Neural cell (in vitro differentiated cells): ENCODE measurements around the gene RIGI. TPM values are rescaled to one million over a fixed set of nuclear protein-coding genes. Genes with fewer than 3 reads are reported as not detected.

Experiments
- H2AFZ ChIP-seq: fragments of 200-600, 300-800 bp; sonication (generic), shearing (Covaris generic); 2 replicates; pipeline ENCODE4 v1.6.0; 2014; ENCODE audit warnings: low read depth, mild to moderate bottlenecking, antibody characterized with exemption, low read length, moderate library complexity
- H3F3A ChIP-seq: fragments of 200-600 bp; shearing (Covaris generic); 2 replicates; pipeline ENCODE4 v1.6.1; 2016; ENCODE audit warnings: mild to moderate bottlenecking, moderate library complexity, mixed read lengths, antibody characterized with exemption, low read length; ENCODE audit not compliant: insufficient read depth, poor library complexity, severe bottlenecking
- H3K27ac ChIP-seq: fragments of 200-600, 300-800 bp; sonication (generic), shearing (Covaris generic); 2 replicates; pipeline ENCODE4 v1.5.1; 2014; ENCODE audit warnings: mild to moderate bottlenecking, low read length, moderate library complexity
- H3K27me3 ChIP-seq: fragments of 300-800, 200-600 bp; sonication (generic), shearing (Covaris generic); 2 replicates; pipeline ENCODE4 v1.6.0; 2014; ENCODE audit warnings: mild to moderate bottlenecking, low read depth, low read length, moderate library complexity; ENCODE audit not compliant: insufficient read depth
- H3K36me3 ChIP-seq: fragments of 300-800, 200-600 bp; sonication (generic), shearing (Covaris generic); 2 replicates; pipeline ENCODE4 v1.5.1; 2014; ENCODE audit warnings: mild to moderate bottlenecking, antibody characterized with exemption, low read length, moderate library complexity; ENCODE audit not compliant: insufficient read depth
- H3K4me2 ChIP-seq: fragments of 300-800, 200-600 bp; sonication (generic), shearing (Covaris generic); 2 replicates; pipeline ENCODE4 v1.6.0; 2014; ENCODE audit warnings: mild to moderate bottlenecking, low read length
- H3K4me3 ChIP-seq: fragments of 300-800, 200-600 bp; sonication (generic), shearing (Covaris generic); 2 replicates; pipeline ENCODE4 v1.5.1; 2014; ENCODE audit warnings: mild to moderate bottlenecking, low read length, moderate library complexity
- H3K79me2 ChIP-seq: fragments of 200-600 bp; shearing (Covaris generic); replicated peaks from 2 replicates; pipeline ENCODE4 v1.6.0; 2014; ENCODE audit warnings: mild to moderate bottlenecking, low read length, moderate library complexity; ENCODE audit not compliant: insufficient read depth
- H3K9ac ChIP-seq: fragments of 300-800, 200-600 bp; sonication (generic), shearing (Covaris generic); 2 replicates; pipeline ENCODE4 v1.6.1; 2016; ENCODE audit warnings: mild to moderate bottlenecking, low read length, mixed read lengths
- H3K9me2 ChIP-seq: fragments of 200-600 bp; shearing (Covaris generic); 2 replicates; pipeline ENCODE4 v1.6.1; 2016; ENCODE audit warnings: mild to moderate bottlenecking, low read length, mixed read lengths; ENCODE audit not compliant: insufficient read depth
- H3K9me3 ChIP-seq: fragments of 200-600, 300-800 bp; sonication (generic), shearing (Covaris generic); 2 replicates; pipeline ENCODE4 v1.6.1; 2016; ENCODE audit warnings: mild to moderate bottlenecking, mixed run types, low read length, moderate library complexity, mixed read lengths
- H4K20me1 ChIP-seq: fragments of 200-600 bp; shearing (Covaris generic); 2 replicates; pipeline ENCODE4 v1.6.1; 2016; ENCODE audit warnings: mild to moderate bottlenecking, mixed run types; ENCODE audit not compliant: insufficient read depth
- EP300 ChIP-seq: fragments of 450-650 bp; conservative IDR thresholded peaks from 2 replicates; pipeline ENCODE4 v1.6.1; 2014; ENCODE audit warnings: antibody characterized with exemption, mild to moderate bottlenecking, moderate library complexity; ENCODE audit not compliant: poor library complexity, severe bottlenecking
- EZH2 ChIP-seq: fragments of 200-600, 300-800 bp; shearing (Covaris generic), sonication (generic); IDR thresholded peaks from 2 replicates; pipeline ENCODE4 v1.6.1; 2014; ENCODE audit warnings: antibody characterized with exemption, low read length, borderline replicate concordance, mild to moderate bottlenecking; ENCODE audit not compliant: insufficient read depth, poor library complexity, severe bottlenecking
- MXI1 ChIP-seq: fragments of 450-650 bp; conservative IDR thresholded peaks from 2 replicates; pipeline ENCODE4 v1.6.1; 2014; ENCODE audit warnings: antibody characterized with exemption, mild to moderate bottlenecking; ENCODE audit not compliant: poor library complexity, severe bottlenecking
- POLR2AphosphoS5 ChIP-seq: IDR thresholded peaks from 2 replicates; pipeline ENCODE4 v1.6.1; 2012
- RAD21 ChIP-seq: fragments of 450-650 bp; conservative IDR thresholded peaks from 2 replicates; pipeline ENCODE4 v1.6.1; 2014; ENCODE audit warnings: antibody characterized with exemption, mild to moderate bottlenecking, moderate library complexity
- SMC3 ChIP-seq: fragments of 450-650 bp; conservative IDR thresholded peaks from 2 replicates; pipeline ENCODE4 v1.6.1; 2014; ENCODE audit warnings: antibody characterized with exemption, mild to moderate bottlenecking, moderate library complexity; ENCODE audit not compliant: poor library complexity
- TAF1 ChIP-seq: IDR thresholded peaks from 2 replicates; pipeline ENCODE4 v1.6.1; 2012; ENCODE audit warnings: low read depth
- polyA plus RNA-seq: library from polyadenylated mRNA; depleted of rRNA; stranded (reverse); fragments of >200 nt; gene quantifications from 2 replicates; pipeline ENCODE4 v1.2.3, GENCODE V29; 2014
- TF ChIP-seq, protein P1 (sequence below): fragments of 450-650 bp; IDR thresholded peaks from 2 replicates; pipeline ENCODE4 v1.5.1; 2014; ENCODE audit warnings: antibody characterized with exemption, mild to moderate bottlenecking, moderate library complexity; ENCODE audit not compliant: poor library complexity, severe bottlenecking
- TF ChIP-seq, protein P2 (sequence below): IDR thresholded peaks from 2 replicates; pipeline ENCODE4 v1.6.1; 2012; ENCODE audit warnings: borderline replicate concordance

The RIGI gene
- polyA plus RNA-seq, 1 donor from 2014 or later = 2.5 TPM

- Histone ChIP-seq H3K9me3 (no peaks in the 10 kb centered on the region), H2AFZ (peak overlapping the region; percentile 58), H3K4me3 (peak overlapping the region; percentile 85), H3K79me2 (peaks cover 25% of the 10 kb centered on the region), H3K36me3 (no peaks in the 10 kb centered on the region), H4K20me1 (no peaks in the 10 kb centered on the region), H3K4me2 (peak overlapping the region; percentile 86), H3K27me3 (no peaks in the 10 kb centered on the region), H3F3A (peaks cover 5% of the 10 kb centered on the region), H3K9me2 (no peaks in the 10 kb centered on the region), H3K27ac (peak overlapping the region; percentile 90), H3K9ac (peak overlapping the region; percentile 76)
- no peak for TF ChIP-seq EP300
- peak; percentile 86 for TF ChIP-seq SMC3
- TF ChIP-seq EZH2 = no peak
- TF ChIP-seq, protein P1, sequence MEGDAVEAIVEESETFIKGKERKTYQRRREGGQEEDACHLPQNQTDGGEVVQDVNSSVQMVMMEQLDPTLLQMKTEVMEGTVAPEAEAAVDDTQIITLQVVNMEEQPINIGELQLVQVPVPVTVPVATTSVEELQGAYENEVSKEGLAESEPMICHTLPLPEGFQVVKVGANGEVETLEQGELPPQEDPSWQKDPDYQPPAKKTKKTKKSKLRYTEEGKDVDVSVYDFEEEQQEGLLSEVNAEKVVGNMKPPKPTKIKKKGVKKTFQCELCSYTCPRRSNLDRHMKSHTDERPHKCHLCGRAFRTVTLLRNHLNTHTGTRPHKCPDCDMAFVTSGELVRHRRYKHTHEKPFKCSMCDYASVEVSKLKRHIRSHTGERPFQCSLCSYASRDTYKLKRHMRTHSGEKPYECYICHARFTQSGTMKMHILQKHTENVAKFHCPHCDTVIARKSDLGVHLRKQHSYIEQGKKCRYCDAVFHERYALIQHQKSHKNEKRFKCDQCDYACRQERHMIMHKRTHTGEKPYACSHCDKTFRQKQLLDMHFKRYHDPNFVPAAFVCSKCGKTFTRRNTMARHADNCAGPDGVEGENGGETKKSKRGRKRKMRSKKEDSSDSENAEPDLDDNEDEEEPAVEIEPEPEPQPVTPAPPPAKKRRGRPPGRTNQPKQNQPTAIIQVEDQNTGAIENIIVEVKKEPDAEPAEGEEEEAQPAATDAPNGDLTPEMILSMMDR = peak; percentile 87
- no peak for TF ChIP-seq TAF1
- TF ChIP-seq POLR2AphosphoS5 = peak; percentile 41
- TF ChIP-seq, protein P2, sequence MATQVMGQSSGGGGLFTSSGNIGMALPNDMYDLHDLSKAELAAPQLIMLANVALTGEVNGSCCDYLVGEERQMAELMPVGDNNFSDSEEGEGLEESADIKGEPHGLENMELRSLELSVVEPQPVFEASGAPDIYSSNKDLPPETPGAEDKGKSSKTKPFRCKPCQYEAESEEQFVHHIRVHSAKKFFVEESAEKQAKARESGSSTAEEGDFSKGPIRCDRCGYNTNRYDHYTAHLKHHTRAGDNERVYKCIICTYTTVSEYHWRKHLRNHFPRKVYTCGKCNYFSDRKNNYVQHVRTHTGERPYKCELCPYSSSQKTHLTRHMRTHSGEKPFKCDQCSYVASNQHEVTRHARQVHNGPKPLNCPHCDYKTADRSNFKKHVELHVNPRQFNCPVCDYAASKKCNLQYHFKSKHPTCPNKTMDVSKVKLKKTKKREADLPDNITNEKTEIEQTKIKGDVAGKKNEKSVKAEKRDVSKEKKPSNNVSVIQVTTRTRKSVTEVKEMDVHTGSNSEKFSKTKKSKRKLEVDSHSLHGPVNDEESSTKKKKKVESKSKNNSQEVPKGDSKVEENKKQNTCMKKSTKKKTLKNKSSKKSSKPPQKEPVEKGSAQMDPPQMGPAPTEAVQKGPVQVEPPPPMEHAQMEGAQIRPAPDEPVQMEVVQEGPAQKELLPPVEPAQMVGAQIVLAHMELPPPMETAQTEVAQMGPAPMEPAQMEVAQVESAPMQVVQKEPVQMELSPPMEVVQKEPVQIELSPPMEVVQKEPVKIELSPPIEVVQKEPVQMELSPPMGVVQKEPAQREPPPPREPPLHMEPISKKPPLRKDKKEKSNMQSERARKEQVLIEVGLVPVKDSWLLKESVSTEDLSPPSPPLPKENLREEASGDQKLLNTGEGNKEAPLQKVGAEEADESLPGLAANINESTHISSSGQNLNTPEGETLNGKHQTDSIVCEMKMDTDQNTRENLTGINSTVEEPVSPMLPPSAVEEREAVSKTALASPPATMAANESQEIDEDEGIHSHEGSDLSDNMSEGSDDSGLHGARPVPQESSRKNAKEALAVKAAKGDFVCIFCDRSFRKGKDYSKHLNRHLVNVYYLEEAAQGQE = no peak
- peak; percentile 9 for TF ChIP-seq MXI1
- peak; percentile 72 for TF ChIP-seq RAD21
Measured at GRCh38 chr9:32571969-32572899, 46.2 kb upstream of the RIGI start.

- Histone ChIP-seq H3K36me3 (no peaks in the 10 kb centered on the region), H3K4me2 (no peak overlapping the region), H3K79me2 (peaks cover 25% of the 10 kb centered on the region), H3F3A (peaks cover 5% of the 10 kb centered on the region), H3K4me3 (peak overlapping the region; percentile 85), H3K27me3 (no peaks in the 10 kb centered on the region), H2AFZ (no peak overlapping the region), H3K27ac (no peak overlapping the region), H3K9me3 (no peaks in the 10 kb centered on the region), H4K20me1 (no peaks in the 10 kb centered on the region), H3K9me2 (no peaks in the 10 kb centered on the region), H3K9ac (no peak overlapping the region)
- TF ChIP-seq EP300 (no peak), POLR2AphosphoS5 (no peak), MXI1 (no peak), TAF1 (no peak), SMC3 (no peak)
- TF ChIP-seq, protein P2 = no peak
Measured at GRCh38 chr9:32570262-32570661, 44.3 kb upstream of the RIGI start.
